ENCODE results near the gene PDZD4.

The PDZD4 gene

DNA sequence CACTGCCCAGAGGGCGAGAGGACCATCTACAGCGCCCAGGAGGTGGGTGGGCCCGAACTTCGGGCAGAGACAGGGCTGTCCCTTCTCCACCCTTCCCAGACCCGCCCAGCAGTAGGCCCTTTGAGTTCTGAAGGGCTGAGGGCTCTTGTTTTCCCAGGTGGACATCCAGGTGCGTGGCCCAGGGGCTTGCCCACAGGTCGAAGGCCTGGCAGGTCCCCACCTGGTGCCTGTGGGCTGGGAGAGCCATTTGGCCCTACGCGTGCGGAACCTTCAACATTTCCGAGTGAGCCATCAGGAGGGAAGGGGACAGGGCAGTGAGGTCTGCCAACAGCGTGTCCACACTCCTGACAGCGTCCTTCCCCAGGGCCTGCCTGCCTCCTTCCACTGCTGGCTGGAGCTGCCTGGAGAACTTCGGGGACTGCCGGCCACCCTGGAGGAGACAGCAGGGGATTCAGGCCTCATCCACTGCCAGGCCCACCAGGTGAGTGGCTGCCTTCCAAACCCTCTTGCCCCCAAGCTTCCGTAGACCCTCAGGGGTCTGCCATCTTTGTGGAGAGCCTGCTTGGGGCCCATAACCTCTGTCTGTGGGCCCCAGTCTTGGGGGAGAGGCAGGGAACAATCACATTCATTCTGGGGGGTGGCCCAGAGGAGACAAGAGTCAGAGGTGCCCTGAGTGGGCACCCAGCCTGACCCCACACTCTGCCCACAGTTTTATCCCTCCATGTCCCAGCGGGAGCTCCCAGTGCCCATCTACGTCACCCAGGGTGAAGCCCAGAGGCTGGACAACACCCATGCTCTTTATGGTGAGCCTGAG, 59.5 kb downstream of the PDZD4 start:
- no peak for DNase-seq (ENCODE audit: low read depth)

DNA sequence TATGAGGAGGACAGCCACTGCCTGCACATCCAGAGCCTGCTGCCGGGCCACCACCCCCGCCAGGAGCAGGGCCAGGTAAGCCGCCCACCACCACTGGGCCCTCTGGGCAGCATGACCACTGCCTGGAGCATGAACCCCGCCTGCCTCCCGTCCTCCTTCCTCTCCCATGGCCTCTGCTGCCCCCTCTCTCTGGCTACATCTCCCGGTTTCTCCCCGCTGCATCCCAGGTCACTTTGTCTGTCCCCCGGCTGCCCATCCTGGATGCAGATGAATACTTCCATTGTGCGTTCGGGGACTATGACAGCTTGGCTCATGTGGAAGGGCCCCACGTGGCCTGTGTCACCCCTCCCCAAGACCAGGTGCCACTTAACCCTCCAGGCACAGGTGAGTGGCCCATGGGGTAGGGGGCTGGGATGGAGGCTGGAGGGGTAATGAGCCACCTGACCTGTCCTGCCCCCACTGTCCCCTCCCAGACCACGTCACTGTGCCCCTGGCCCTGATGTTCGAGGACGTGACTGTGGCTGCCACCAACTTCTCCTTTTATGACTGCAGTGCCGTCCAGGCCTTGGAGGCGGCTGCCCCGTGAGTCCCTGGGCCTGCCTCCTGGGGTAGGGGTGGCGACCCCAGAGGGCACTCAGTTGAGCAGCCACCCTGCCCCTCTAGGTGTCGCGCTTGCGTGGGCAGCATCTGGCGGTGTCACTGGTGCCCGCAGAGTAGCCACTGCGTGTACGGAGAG, 60.3 kb downstream of the PDZD4 start:
- DNase-seq (ENCODE audit: low read depth) = no peak

DNA sequence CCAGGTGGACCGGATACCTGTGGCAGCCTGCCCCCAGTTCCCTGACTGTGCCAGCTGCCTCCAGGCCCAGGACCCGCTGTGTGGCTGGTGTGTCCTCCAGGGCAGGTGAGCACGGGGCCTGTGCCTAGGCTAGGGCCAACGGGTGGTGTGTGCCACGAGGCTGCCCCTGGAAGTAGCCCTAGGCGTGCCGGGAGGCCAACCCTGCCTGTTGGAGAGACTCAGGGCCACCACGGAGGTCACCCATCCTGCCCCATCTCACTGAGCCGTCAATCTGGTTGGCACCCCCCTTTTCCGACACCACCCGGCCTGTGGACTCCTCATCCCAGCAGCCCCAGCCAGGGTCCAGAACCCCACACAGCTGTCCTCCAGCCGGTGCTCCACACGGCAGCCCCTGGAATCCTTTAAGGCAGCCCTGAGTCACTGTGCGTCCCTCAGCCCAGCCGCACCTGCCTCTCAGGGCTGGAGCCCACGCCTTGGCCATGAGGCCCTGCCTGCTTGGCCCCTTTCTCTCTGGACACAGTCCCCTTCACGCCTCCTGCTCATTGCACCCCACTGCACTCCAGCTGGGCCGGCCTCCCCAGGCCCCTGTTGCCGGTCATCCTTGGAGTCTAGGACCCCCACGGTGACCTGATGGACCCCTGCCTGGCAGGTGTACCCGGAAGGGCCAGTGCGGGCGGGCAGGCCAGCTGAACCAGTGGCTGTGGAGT, 61.0 kb downstream of the PDZD4 start:
- DNase-seq (ENCODE audit: low read depth) = no peak

DNA sequence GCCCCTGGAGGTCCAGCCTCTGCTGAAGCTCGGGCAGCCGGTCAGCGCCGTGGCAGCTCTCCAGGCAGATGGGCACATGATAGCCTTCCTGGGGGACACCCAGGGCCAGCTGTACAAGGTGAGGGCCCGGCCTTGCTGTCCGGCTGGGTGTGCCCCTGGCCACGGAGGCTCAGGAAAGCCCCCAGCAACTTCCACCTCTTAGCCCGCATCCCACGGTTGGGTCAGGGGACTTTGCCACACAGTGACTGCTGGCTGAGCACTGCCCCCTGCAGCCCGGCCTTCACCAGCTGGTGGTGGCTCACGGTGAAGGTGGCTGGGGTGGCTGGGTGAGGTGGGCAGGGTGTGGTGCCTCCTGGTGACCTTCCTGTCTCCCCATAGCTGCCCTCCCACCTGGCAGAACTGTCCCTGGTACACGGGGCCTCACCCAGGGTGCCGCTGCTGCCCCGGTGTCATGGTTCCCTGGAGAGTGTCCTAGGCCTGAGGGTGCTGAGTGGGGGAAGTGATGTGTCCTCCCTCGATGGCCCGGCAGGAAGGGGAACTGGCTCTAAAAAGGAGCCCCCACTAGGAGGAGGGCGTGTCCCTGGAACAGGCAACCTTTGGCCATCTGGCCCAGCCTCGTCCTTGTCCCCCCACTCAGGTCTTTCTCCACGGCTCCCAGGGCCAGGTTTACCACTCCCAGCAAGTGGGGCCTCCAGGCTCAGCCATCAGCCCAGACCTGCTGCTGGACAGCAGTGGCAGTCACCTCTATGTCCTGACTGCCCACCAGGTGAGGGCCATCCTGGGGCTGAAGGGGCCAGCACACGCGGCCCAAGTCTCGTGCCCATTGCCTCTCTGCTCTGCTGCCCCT, 61.8 kb downstream of the PDZD4 start:
- DNase-seq (ENCODE audit: low read depth) = no peak

DNA sequence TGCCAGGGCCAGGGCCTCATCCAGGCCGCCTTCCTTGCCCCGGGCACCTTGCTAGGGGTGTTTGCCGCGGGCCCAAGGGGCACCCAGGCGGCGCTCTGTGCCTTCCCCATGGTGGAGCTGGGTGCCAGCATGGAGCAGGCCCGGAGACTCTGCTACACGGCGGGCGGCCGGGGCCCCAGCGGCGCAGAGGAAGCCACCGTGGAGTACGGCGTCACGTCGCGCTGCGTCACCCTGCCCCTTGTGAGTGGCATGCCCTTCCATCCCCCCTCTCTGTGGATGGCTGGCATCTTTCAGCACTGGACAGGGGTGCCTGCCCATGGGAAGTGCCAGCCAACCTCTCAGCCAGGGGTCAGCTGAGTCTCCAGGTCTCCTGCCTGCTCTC, 62.7 kb downstream of the PDZD4 start:
- no peak for DNase-seq (ENCODE audit: low read depth)

DNA sequence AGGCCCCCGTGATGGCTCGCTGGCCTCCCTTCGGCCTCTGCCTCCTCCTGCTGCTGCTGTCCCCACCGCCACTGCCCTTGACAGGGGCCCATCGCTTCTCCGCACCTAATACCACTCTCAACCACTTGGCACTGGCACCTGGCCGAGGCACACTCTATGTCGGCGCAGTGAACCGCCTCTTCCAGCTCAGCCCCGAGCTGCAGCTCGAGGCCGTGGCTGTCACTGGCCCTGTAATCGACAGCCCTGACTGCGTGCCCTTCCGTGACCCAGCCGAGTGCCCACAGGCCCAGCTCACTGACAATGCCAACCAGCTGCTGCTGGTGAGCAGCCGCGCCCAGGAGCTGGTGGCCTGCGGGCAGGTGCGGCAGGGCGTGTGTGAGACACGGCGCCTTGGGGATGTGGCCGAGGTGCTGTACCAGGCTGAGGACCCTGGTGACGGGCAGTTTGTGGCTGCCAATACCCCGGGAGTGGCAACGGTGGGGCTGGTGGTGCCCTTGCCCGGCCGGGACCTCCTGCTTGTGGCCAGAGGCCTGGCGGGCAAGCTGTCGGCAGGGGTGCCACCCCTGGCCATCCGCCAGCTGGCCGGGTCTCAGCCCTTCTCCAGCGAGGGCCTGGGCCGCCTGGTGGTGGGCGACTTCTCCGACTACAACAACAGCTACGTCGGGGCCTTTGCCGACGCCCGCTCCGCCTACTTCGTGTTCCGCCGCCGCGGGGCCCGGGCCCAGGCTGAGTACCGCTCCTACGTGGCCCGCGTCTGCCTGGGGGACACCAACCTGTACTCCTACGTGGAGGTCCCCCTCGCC, 63.3 kb downstream of the PDZD4 start:
- DNase-seq (ENCODE audit: low read depth) = no peak

DNA sequence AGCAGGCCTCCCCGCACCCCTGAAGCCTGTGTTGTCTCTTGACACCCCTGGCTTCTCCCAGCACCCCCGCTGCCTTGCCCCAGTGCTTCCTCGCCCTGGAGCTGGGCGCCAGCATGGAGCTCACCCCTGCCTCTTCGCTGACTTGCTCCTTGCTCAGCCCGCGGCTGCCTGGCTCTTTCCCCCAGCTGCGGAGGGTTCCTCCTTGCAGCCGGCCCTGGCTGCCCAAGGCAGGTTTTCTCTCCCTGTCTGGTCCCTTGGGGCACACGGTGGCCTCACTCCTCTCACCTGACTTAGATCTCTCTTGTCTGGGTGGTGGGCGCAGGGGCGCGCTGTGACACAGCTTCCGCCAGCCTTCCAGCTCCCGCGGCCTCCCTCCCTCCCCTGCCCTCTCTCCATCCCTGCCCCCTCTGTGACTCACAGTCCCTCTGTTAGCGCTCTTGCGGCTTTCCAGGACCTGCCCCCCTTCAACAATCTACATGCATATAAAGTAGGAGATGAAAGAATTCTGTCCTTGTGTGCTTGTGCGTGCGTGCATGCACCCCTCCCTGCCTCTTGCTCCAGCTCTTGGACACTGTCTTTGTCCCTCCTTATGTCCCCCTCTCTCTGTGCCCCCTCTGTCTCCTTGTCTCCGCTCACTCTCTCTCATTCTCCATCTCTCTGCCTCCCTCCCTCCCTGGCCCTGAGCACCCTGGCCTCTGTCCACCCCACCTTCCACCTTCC, 64.1 kb downstream of the PDZD4 start:
- peak; percentile 21 for DNase-seq (ENCODE audit: low read depth)

DNA sequence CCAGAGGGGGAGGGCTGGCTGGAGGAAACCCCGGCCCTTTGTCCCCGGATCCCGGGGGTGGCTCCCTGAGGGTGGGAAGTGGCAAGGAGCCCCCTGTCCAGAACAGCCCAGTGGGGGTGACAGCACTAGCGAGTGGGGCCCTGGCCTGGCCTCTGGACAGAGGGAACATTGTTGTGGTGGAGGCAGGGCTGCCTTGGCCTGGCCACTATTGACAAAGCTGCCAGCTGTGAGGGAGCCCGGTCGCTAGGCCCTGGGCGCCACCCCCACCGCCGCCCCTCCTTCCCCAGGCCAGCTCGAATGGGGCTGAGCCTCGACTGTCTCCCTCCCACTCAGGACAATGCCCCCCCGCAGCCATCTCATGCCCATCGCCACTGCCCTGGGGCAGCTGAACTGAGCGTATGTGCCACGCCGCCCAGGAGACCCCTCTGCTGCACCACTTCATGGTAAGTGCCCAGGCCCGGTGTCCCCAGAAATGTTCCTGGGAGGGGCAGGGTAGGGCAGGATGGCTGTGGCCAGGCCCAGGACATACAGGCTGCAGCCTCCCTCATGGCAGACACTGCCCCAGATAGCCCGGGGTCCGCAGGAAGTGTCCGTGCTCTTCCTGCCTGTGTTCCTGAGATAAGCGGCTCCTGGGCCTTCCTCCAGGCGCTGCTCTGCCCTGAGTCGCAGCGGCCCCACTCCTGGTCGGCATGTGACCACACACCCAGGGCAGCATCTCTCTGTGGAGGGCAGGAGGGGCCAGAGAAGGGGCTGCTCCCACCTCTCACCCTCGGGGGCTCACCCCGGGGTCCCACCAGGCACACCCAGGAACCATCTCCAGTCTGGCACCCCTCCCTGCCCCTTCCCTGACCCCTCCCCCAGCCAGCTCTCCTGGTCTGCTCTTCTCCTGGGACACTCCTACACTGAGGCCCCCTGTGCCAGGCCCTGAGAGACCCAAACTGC, 64.9 kb downstream of the PDZD4 start:
- DNase-seq (ENCODE audit: low read depth) = no peak

DNA sequence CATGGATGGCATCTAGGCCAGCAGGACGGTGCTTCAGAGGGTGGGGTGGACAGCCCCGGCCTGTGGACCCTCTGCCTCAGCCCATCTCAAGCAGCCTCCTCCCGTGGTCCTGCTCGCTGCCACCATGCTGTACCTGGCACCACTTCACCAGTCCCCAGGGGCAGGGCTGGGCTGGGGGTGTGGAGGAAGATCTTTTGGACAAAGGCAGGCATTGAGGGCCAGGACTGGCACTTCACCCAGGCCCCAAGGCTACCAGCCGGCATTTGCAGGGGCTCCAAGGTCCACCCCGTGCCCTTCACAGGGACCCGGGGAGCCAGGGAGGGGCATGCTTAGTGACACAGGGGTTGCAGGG, 65.6 kb downstream of the PDZD4 start:
- DNase-seq (ENCODE audit: low read depth) = no peak

DNA sequence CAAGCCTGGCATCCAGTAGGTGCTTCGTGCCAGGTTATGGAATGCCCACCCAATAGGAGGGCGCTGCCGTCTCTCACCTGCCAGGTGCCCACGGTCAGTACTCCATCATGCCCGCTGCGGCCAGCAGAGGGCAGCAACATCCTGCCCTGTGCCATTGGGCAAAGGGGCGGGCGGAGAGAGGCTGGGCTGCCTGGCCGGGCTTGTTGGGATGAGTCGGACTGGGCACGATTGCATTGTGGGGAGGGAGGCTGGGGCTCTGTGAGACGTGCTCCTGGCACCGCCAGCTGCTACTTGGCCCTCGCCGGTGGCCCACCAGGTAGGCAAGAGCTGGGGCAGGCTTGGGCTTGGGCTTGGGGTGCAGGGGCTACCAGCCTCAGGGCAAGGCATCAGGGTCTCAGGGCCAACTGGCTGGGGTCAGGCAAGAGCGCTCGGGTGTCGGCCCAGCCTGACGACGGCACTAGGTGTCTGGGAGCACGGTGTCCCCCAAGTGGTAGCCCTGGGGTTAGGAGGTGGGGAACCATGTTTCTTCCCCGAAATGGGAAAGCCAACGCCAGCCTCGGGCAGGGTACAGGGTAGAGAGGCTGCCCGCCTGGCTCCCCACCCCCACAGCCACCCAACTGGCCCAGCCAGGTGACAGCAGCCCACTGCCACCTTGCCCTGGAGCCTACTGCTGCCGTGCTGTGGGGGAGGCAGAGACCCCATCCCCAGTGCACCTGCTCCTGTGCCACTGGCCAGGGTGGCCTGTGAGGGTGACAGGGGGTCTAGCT, 66.2 kb downstream of the PDZD4 start, which contains the start of gene PLXNB3:
TSS of gene PLXNB3 (plus strand) at position 261 of the 767 bp plus-strand sequence. CDS start 1,287 bp downstream, outside the sequence.
- DNase-seq (ENCODE audit: low read depth) = peak; percentile 48

DNA sequence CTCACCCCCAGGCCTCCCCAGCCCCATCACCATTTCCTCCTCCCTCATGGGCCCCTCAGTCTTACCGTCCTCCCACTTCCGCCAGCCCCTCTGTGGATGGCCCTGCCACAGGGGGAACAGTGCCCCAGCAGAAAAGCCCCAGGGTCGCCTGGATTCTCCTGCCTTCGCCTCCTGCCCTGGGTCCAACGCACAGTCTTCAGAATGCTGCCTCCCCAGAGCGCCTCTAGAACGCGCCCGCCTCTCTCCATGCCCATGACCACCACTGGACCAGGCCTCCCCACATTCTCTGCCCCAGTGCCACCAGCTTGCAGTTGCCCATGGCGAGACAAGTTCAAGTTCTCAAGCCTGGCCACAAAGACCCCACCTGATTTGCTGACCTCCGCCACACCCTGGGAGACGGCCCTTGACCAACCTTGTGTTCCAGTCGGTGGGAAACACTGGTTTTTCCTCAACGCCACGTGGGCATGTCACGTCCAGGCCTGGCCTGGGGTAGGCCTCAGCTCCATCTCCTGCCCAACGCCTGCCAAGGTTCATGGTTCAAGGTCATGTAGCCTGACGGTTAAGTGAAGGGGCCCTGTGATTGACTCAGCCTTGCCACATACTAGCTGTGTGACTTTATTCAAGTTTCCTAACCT, 66.9 kb downstream of the PDZD4 start:
- no peak for DNase-seq (ENCODE audit: low read depth)

DNA sequence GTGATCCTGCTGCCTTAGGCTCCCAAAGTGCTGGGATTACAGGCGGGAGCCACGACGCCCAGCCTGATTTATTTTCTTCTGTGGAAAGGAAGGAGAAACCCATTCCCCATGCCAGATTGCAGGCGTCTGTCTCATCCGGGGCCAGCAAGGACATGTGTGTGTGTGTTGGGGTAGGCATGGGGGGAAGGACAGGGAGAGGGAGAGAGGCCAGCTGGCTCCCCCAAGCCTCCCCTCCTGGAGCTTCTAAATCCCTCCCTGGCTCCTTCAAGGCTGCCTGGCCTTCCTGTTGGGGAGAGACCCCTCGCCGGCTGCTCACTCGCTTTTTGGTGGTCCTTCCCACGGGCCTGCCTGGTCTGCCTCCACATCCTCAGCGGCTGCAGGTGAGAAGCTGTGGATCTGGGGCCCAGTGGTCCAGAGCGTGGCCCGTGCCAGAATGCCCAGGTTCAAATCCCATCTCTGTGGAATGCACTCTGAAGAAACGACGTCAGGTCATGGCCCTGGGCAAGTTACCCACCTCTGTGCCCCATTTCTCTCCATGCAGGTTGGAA, 67.6 kb downstream of the PDZD4 start:
- no peak for DNase-seq (ENCODE audit: low read depth)

DNA sequence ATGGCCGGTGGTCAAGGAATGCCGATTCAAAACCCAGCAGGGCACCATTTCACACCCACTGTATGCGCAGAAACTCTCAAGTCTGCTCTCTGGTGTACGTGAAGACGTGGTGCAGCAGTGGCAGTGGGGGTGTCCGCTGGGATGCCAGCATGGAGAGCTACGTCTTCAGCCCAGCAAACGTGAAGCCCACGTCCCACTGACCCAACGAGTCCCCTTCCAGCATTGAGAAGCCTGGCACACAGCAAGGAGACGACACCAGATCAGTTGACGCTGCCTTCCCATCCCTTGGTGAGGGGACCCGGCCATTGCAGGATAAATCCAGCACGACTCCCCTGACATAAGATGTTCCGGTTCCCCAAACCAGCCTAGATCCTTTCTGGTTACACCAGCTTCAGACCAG, 68.5 kb downstream of the PDZD4 start:
- no peak for DNase-seq (ENCODE audit: low read depth)

DNA sequence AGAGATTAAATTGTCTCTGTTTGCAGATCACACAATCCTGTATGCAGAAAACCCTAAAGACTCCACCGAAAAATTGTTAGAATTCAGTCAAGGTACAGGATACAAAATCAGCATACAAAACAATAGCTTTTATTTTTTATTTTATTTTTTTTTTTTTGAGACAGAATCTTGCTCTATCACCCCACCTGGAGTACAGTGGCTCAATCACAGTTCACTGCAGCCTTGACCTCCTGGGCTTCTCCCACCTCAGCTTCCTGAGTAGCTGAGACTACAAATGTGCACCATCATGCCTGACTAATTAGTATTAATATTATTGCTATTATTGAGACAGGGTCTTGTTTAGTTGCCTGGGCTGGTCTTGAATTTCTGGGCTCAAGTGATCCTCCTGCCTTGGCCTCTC, 75.2 kb downstream of the PDZD4 start:
- DNase-seq (ENCODE audit: low read depth) = no peak
